ENCODE results near the gene EXOSC6. TPM values are rescaled to one million over a fixed set of nuclear protein-coding genes. Genes with fewer than 3 reads are reported as not detected.
"Not testable (repeated sequence)": the region's sequence is repeated elsewhere in the genome, so short reads cannot be mapped to it uniquely, and the experiment has no call there.

The EXOSC6 gene
- polyA plus RNA-seq, 1 of the 3 experiments (the other 2 are of a cell fraction), result 10.0 TPM

DNA sequence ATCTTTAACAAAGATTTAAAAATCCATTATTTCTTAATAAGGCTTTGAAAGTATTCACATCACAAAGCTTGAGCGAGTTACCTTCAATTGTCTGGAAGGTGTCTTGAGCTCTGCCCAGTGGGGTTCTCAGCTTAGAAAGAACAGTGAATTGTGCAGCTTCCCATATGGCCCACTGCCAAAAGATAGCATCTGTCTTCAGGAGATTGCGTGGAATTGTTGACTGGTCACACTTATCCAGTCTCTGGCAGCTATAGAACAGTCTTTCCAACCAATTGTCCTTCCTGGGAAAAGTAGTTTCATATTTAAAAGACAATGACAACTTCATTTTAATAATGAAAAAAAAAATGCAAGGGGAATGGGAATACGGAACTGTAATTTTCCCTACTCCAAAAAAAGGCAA, 19.9 kb downstream of the EXOSC6 start:
- H3F3A ChIP-seq (replicated peaks; ENCODE audit: insufficient read depth); H3K9me3 ChIP-seq; H3K9me2 ChIP-seq; H3K79me2 ChIP-seq (ENCODE audit: insufficient read depth); H3K27ac ChIP-seq (ENCODE audit: low read depth in 2 of 2, low read length in 1 of 2); H3K4me2 ChIP-seq; H3K4me1 ChIP-seq (ENCODE audit: control insufficient read depth in 1 of 2, insufficient read depth in 2 of 2, low read depth in 1 of 2, low read length in 1 of 2); H3K27me3 ChIP-seq (ENCODE audit: insufficient read depth); DNase-seq; H3K4me3 ChIP-seq (ENCODE audit: low read depth in 2 of 2, low read length in 1 of 2); CTCF ChIA-PET; H2AFZ ChIP-seq (ENCODE audit: low read depth); H3K9ac ChIP-seq; H4K20me1 ChIP-seq (ENCODE audit: insufficient read depth); POLR2A ChIA-PET: not testable (repeated sequence)
- 88% methylated on average over 3 of the region's 3 CpGs for WGBS (ENCODE audit: low lambda C conversion rate)
- H3K36me3 ChIP-seq (replicated peaks in 1 of 2; ENCODE audit: control insufficient read depth in 1 of 2, insufficient read depth in 2 of 2, low read length in 1 of 2), result peaks cover 14 to 17% of the 10 kb centered on the region in 2 experiments

DNA sequence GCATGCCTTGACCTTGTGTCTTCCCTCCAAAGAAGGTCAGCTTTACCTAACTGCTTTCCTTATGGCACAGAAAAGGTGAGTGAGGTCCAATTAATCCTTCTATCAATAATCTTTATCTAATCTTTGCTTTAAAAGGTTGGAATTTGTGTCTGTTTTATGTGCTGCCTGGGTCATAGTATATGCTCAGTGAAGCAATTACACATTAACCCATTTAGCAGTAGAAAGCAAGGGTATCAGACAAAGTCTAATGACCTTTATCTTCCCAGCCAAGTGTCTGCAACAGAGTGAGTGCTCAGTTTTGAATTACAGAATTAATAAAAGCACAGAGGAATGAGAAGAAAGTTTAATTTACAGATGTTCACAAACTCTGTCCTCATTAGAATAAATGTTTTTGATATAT, 25.7 kb downstream of the EXOSC6 start:
- H3K27ac ChIP-seq (ENCODE audit: low read depth in 2 of 2, low read length in 1 of 2); H3K9me2 ChIP-seq; H3K4me3 ChIP-seq (ENCODE audit: low read depth in 2 of 2, low read length in 1 of 2); H3K4me2 ChIP-seq; H3F3A ChIP-seq (replicated peaks; ENCODE audit: insufficient read depth); H3K9me3 ChIP-seq; H3K79me2 ChIP-seq (ENCODE audit: insufficient read depth); H3K4me1 ChIP-seq (ENCODE audit: control insufficient read depth in 1 of 2, insufficient read depth in 2 of 2, low read depth in 1 of 2, low read length in 1 of 2); H2AFZ ChIP-seq (ENCODE audit: low read depth); POLR2A ChIA-PET; DNase-seq; CTCF ChIA-PET; H3K9ac ChIP-seq; H3K27me3 ChIP-seq (ENCODE audit: insufficient read depth); H3K36me3 ChIP-seq (replicated peaks in 1 of 2; ENCODE audit: control insufficient read depth in 1 of 2, insufficient read depth in 2 of 2, low read length in 1 of 2); H4K20me1 ChIP-seq (ENCODE audit: insufficient read depth): not testable (repeated sequence)

DNA sequence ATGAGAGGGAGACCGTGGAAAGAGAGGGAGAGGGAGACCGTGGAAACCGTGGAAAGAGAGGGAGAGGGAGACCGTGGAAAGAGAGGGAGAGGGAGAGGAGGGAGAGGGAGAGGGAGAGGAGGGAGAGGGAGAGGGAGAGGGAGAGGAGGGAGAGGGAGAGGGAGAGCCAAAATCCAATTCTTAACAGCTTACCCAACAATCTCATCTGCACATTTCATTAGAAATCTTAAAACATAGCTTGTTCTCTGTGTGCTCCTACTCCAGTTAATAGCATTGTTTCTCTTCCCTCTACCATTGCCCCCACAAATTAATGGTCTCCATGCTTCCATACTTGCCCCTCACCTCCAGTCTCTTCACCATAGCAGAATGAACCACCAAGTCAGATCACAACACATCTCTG, 26.3 kb downstream of the EXOSC6 start:
- CTCF ChIA-PET; H3K27ac ChIP-seq (ENCODE audit: low read depth in 2 of 2, low read length in 1 of 2); H3F3A ChIP-seq (replicated peaks; ENCODE audit: insufficient read depth); H3K4me1 ChIP-seq (ENCODE audit: control insufficient read depth in 1 of 2, insufficient read depth in 2 of 2, low read depth in 1 of 2, low read length in 1 of 2); H3K36me3 ChIP-seq (replicated peaks in 1 of 2; ENCODE audit: control insufficient read depth in 1 of 2, insufficient read depth in 2 of 2, low read length in 1 of 2); H3K27me3 ChIP-seq (ENCODE audit: insufficient read depth); POLR2A ChIA-PET; H3K79me2 ChIP-seq (ENCODE audit: insufficient read depth); H3K9me2 ChIP-seq; H3K4me3 ChIP-seq (ENCODE audit: low read depth in 2 of 2, low read length in 1 of 2); H3K9ac ChIP-seq; H2AFZ ChIP-seq (ENCODE audit: low read depth); DNase-seq; H3K9me3 ChIP-seq; H3K4me2 ChIP-seq; H4K20me1 ChIP-seq (ENCODE audit: insufficient read depth): not testable (repeated sequence)
- WGBS (ENCODE audit: low lambda C conversion rate), result 100% methylated on average over 4 of the region's 4 CpGs

DNA sequence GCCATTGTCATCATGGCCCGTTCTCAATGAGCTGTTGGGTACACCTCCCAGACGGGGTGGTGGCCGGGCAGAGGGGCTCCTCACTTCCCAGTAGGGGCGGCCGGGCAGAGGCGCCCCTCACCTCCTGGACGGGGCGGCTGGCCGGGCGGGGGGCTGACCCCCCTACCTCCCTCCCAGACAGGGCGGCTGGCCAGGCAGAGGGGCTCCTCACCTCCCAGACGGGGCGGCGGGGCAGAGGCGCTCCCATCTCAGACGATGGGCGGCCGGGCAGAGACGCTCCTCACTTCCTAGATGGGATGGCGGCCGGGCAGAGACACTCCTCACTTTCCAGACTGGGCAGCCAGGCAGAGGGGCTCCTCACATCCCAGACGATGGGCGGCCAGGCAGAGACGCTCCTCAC, 27.1 kb downstream of the EXOSC6 start:
- CTCF ChIA-PET; H3K27me3 ChIP-seq (ENCODE audit: insufficient read depth); DNase-seq; H3K79me2 ChIP-seq (ENCODE audit: insufficient read depth); H3K4me3 ChIP-seq (ENCODE audit: low read depth in 2 of 2, low read length in 1 of 2); H3K9me3 ChIP-seq; H4K20me1 ChIP-seq (ENCODE audit: insufficient read depth); H2AFZ ChIP-seq (ENCODE audit: low read depth); H3K4me1 ChIP-seq (ENCODE audit: control insufficient read depth in 1 of 2, insufficient read depth in 2 of 2, low read depth in 1 of 2, low read length in 1 of 2); H3K9me2 ChIP-seq; H3K9ac ChIP-seq; H3K4me2 ChIP-seq; H3K27ac ChIP-seq (ENCODE audit: low read depth in 2 of 2, low read length in 1 of 2); POLR2A ChIA-PET; H3F3A ChIP-seq (replicated peaks; ENCODE audit: insufficient read depth): not testable (repeated sequence)
- peaks cover 10 to 11% of the 10 kb centered on the region in 2 experiments for H3K36me3 ChIP-seq (replicated peaks in 1 of 2; ENCODE audit: control insufficient read depth in 1 of 2, insufficient read depth in 2 of 2, low read length in 1 of 2)
- no CpG with 5 or more reads among the region's 24 CpGs for WGBS (ENCODE audit: low lambda C conversion rate)

DNA sequence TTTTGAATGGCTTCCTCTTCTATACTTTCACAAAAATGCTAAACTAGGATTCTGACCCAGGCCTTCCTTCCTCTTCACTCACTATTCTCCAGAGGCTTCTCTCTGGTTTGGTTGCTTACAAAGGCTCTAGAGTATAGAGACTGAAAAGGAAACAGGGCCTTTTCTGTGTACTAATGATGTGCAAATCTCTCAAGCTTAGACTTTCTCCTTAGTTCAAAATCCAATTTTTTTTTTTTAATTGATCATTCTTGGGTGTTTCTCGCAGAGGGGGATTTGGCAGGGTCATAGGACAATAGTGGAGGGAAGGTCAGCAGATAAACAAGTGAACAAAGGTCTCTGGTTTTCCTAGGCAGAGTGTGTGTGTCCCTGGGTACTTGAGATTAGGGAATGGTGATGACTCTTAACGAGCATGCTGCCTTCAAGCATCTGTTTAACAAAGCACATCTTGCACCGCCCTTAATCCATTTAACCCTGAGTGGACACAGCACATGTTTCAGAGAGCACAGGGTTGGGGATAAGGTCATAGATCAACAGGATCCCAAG, 27.7 kb downstream of the EXOSC6 start:
- DNase-seq; H3K4me1 ChIP-seq (ENCODE audit: control insufficient read depth in 1 of 2, insufficient read depth in 2 of 2, low read depth in 1 of 2, low read length in 1 of 2); H4K20me1 ChIP-seq (ENCODE audit: insufficient read depth); H3K27ac ChIP-seq (ENCODE audit: low read depth in 2 of 2, low read length in 1 of 2); CTCF ChIA-PET; H3K9me3 ChIP-seq; H3K9me2 ChIP-seq; H3K4me2 ChIP-seq; H3K27me3 ChIP-seq (ENCODE audit: insufficient read depth); H3K9ac ChIP-seq; POLR2A ChIA-PET; H3K79me2 ChIP-seq (ENCODE audit: insufficient read depth); H3K4me3 ChIP-seq (ENCODE audit: low read depth in 2 of 2, low read length in 1 of 2); H3F3A ChIP-seq (replicated peaks; ENCODE audit: insufficient read depth); H2AFZ ChIP-seq (ENCODE audit: low read depth): not testable (repeated sequence)
- peaks cover 14 to 15% of the 10 kb centered on the region in 2 experiments for H3K36me3 ChIP-seq (replicated peaks in 1 of 2; ENCODE audit: control insufficient read depth in 1 of 2, insufficient read depth in 2 of 2, low read length in 1 of 2)
- 100% methylated on average over 1 of the region's 3 CpGs for WGBS (ENCODE audit: low lambda C conversion rate)

DNA sequence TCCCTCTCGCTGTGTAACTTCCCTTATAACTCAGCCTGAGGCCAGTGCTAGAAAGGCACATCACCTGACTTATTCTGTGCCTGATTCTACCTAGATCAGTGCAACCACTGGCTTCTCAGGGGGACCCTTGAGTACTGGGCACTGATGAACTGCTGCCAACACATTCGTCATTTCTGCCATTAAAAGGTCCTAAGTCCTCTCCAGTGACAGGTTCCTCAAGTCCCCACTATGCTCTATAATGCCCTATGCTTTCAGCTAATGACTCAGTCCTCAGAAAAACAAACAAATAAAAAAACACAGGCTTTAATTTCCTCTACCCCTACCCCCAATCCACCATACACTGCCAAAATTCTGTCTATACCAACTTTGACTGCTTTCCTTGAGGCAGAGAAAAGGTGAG, 28.5 kb downstream of the EXOSC6 start:
- DNase-seq; H4K20me1 ChIP-seq (ENCODE audit: insufficient read depth); CTCF ChIA-PET; H3K79me2 ChIP-seq (ENCODE audit: insufficient read depth); H3K9me3 ChIP-seq; POLR2A ChIA-PET; H3K9me2 ChIP-seq; H3K9ac ChIP-seq; H3K4me1 ChIP-seq (ENCODE audit: control insufficient read depth in 1 of 2, insufficient read depth in 2 of 2, low read depth in 1 of 2, low read length in 1 of 2); H3K4me3 ChIP-seq (ENCODE audit: low read depth in 2 of 2, low read length in 1 of 2); H3K27me3 ChIP-seq (ENCODE audit: insufficient read depth); H2AFZ ChIP-seq (ENCODE audit: low read depth); H3K4me2 ChIP-seq; H3K27ac ChIP-seq (ENCODE audit: low read depth in 2 of 2, low read length in 1 of 2); H3F3A ChIP-seq (replicated peaks; ENCODE audit: insufficient read depth): not testable (repeated sequence)
- 100% methylated on average over 1 of the region's 2 CpGs for WGBS (ENCODE audit: low lambda C conversion rate)
- peaks cover 14 to 15% of the 10 kb centered on the region in 2 experiments for H3K36me3 ChIP-seq (replicated peaks in 1 of 2; ENCODE audit: control insufficient read depth in 1 of 2, insufficient read depth in 2 of 2, low read length in 1 of 2)

DNA sequence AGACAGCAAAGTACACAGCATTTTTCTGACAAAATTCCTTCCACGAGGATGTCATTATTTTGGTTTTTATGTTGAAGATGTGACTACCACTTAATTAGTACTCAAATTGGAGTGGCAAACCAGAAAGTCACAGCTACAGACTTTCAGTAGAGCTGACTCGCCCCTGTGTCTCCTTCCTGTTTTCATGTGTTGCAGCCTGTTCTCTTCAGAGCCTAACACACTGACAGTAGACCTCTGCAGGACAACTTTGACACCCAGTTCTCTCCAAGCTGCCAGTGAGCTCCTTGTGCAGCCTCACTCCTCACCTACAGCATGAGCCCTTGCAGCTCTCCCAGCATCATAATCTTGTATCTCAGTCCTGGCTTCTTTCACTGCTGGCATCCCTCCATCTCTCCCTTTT, 29.2 kb downstream of the EXOSC6 start:
- H3K9me3 ChIP-seq; POLR2A ChIA-PET; H3K4me3 ChIP-seq (ENCODE audit: low read depth in 2 of 2, low read length in 1 of 2); H3K27ac ChIP-seq (ENCODE audit: low read depth in 2 of 2, low read length in 1 of 2); H3K27me3 ChIP-seq (ENCODE audit: insufficient read depth); H2AFZ ChIP-seq (ENCODE audit: low read depth); H3K9me2 ChIP-seq; DNase-seq; H3F3A ChIP-seq (replicated peaks; ENCODE audit: insufficient read depth); H3K9ac ChIP-seq; H3K4me1 ChIP-seq (ENCODE audit: control insufficient read depth in 1 of 2, insufficient read depth in 2 of 2, low read depth in 1 of 2, low read length in 1 of 2); H3K79me2 ChIP-seq (ENCODE audit: insufficient read depth); H4K20me1 ChIP-seq (ENCODE audit: insufficient read depth); H3K4me2 ChIP-seq; CTCF ChIA-PET: not testable (repeated sequence)
- peaks cover 12 to 15% of the 10 kb centered on the region in 2 experiments for H3K36me3 ChIP-seq (replicated peaks in 1 of 2; ENCODE audit: control insufficient read depth in 1 of 2, insufficient read depth in 2 of 2, low read length in 1 of 2)
- WGBS (ENCODE audit: low lambda C conversion rate), result 96% methylated on average over 2 of the region's 2 CpGs

All from SK-N-SH (cell line).